GM23338 (cell line): ENCODE data around the gene LOXHD1. TPM values are rescaled to one million over a fixed set of nuclear protein-coding genes. Genes with fewer than 3 reads are reported as not detected.

Experiments
- ATAC-seq: fragments of 200-7000 bp; cut with Tn5 transposase; 3 replicates; pipeline ENCODE4 v1.9.1; 2020
- DNase-seq: peaks from one replicate; pipeline ENCODE4 v3.0.0-alpha.2; 2015; ENCODE audit warnings: low spot score
- H2AFZ ChIP-seq: fragments of 200-600 bp; sonication (generic); 2 replicates; pipeline ENCODE4 v1.8.0; 2016; ENCODE audit warnings: antibody characterized with exemption, mild to moderate bottlenecking, moderate library complexity
- H3F3A ChIP-seq: fragments of 200-600 bp; sonication (generic); replicated peaks from 2 replicates; pipeline ENCODE4 v1.8.0; 2017; ENCODE audit warnings: antibody characterized with exemption, mixed run types, low read depth
- H3K27ac ChIP-seq: fragments of 200-600 bp; sonication (generic); 2 replicates; pipeline ENCODE4 v1.6.1; 2016; ENCODE audit warnings: low read depth
- H3K27me3 ChIP-seq: fragments of 200-600 bp; sonication (generic); 2 replicates; pipeline ENCODE4 v1.8.0; 2016; ENCODE audit warnings: mild to moderate bottlenecking, mixed run types, moderate library complexity; ENCODE audit not compliant: insufficient read depth
- H3K36me3 ChIP-seq: fragments of 200-600 bp; sonication (generic); 2 replicates; pipeline ENCODE4 v1.8.0; 2016; ENCODE audit warnings: mild to moderate bottlenecking; ENCODE audit not compliant: insufficient read depth
- H3K4me1 ChIP-seq: fragments of 200-600 bp; sonication (generic); 2 replicates; pipeline ENCODE4 v1.8.0; 2016; ENCODE audit warnings: mild to moderate bottlenecking, moderate library complexity; ENCODE audit not compliant: insufficient read depth
- H3K4me2 ChIP-seq: fragments of 200-600 bp; sonication (generic); 2 replicates; pipeline ENCODE4 v1.7.1; 2017; ENCODE audit warnings: mixed run types
- H3K4me3 ChIP-seq: fragments of 200-600 bp; sonication (generic); 2 replicates; pipeline ENCODE4 v1.6.1; 2016; ENCODE audit warnings: mixed run types
- H3K79me2 ChIP-seq: fragments of 200-600 bp; sonication (generic); replicated peaks from 2 replicates; pipeline ENCODE4 v1.8.0; 2017; ENCODE audit warnings: mild to moderate bottlenecking; ENCODE audit not compliant: insufficient read depth
- H3K9me2 ChIP-seq: fragments of 200-600 bp; sonication (generic); 2 replicates; pipeline ENCODE4 v1.8.0; 2017; ENCODE audit not compliant: insufficient read depth
- H4K20me1 ChIP-seq: fragments of 200-600 bp; sonication (generic); replicated peaks from 2 replicates; pipeline ENCODE4 v1.8.0; 2017; ENCODE audit warnings: mild to moderate bottlenecking; ENCODE audit not compliant: insufficient read depth
- H3K27ac Mint-ChIP-seq: 2 replicates; pipeline ENCODE4 v1.8.0; 2020; ENCODE audit warnings: inconsistent platforms, mild to moderate bottlenecking, moderate library complexity, mixed read lengths
- H3K27me3 Mint-ChIP-seq: 3 replicates; pipeline ENCODE4 v1.8.0; 2022; ENCODE audit warnings: low read depth, mild to moderate bottlenecking, moderate library complexity, mixed read lengths, inconsistent platforms; ENCODE audit not compliant: insufficient read depth, poor library complexity
- H3K36me3 Mint-ChIP-seq: 3 replicates; pipeline ENCODE4 v1.8.0; 2021; ENCODE audit warnings: low read depth, mild to moderate bottlenecking, inconsistent platforms, moderate library complexity, mixed read lengths
- H3K4me1 Mint-ChIP-seq: 3 replicates; pipeline ENCODE4 v1.8.0; 2020; ENCODE audit warnings: mild to moderate bottlenecking, inconsistent platforms, mixed read lengths
- H3K4me3 Mint-ChIP-seq: 3 replicates; pipeline ENCODE4 v1.8.0; 2021; ENCODE audit warnings: moderate library complexity, mild to moderate bottlenecking, inconsistent platforms, mixed read lengths
- H3K9me3 Mint-ChIP-seq: 3 replicates; pipeline ENCODE4 v1.8.0; 2020; ENCODE audit warnings: moderate library complexity, mild to moderate bottlenecking, inconsistent platforms, mixed read lengths
- CTCF ChIP-seq, 2 experiments: fragments of 200-600 bp in 1 of 2; sonication (generic) in 1 of 2; conservative IDR thresholded peaks; 2 replicates each; pipeline versions ENCODE4 v1.5.1 to v1.6.1; 2016 to 2017; ENCODE audit warnings: antibody characterized with exemption in 2 of 2, low read depth in 2 of 2, mild to moderate bottlenecking in 2 of 2, moderate library complexity in 1 of 2
- ETS1 ChIP-seq: IDR thresholded peaks from 2 replicates; pipeline ENCODE4 v1.6.1; 2016; ENCODE audit warnings: antibody characterized with exemption
- EZH2 ChIP-seq: fragments of 200-600 bp; sonication (generic); IDR thresholded peaks from one replicate; pipeline ENCODE4 v1.8.0; 2017; ENCODE audit warnings: antibody characterized with exemption, mild to moderate bottlenecking, low read depth; ENCODE audit not compliant: unreplicated experiment
- EZH2phosphoT487 ChIP-seq: fragments of 200-600 bp; sonication (generic); IDR thresholded peaks from one replicate; pipeline ENCODE4 v1.8.1; 2018; ENCODE audit warnings: antibody characterized with exemption; ENCODE audit not compliant: unreplicated experiment
- NANOG ChIP-seq: IDR thresholded peaks from 2 replicates; pipeline ENCODE4 v1.6.1; 2016; ENCODE audit warnings: antibody characterized with exemption, borderline replicate concordance
- POLR2AphosphoS5 ChIP-seq: IDR thresholded peaks from 2 replicates; pipeline ENCODE4 v1.6.1; 2016; ENCODE audit warnings: antibody characterized with exemption, low read depth
- polyA plus RNA-seq: library from polyadenylated mRNA; unstranded; fragments of >200 nt; fragmentation: Nextera tagmentation; extraction: Ambion mirVana; gene quantifications from 2 replicates; pipeline ENCODE4 v1.2.1, GENCODE V29; 2016
- total RNA-seq: library from RNA; depleted of rRNA; stranded (reverse); fragments of >200 nt; shearing (Covaris generic); gene quantifications from 2 replicates; pipeline ENCODE4 v1.2.3, GENCODE V29; 2014

Gene LOXHD1
- total and polyA plus RNA-seq, 2 experiments from 2014 or later = 0.17 TPM; not detected in 1

- Mint-ChIP-seq H3K27me3 (no peaks in the 10 kb centered on the region), H3K9me3 (peaks cover 16% of the 10 kb centered on the region), H3K4me3 (no peak overlapping the region), H3K27ac (no peak overlapping the region), H3K36me3 (peaks cover 21% of the 10 kb centered on the region), H3K4me1 (peaks cover 29% of the 10 kb centered on the region)
- no peak for DNase-seq
- no peak overlapping the region for H2AFZ ChIP-seq
- no peak overlapping the region for H3K4me3 ChIP-seq
- TF ChIP-seq ETS1 (no peak), CTCF (conservative IDR thresholded peaks at IDR 0.05; ENCODE audit: low read depth in 2 of 2) (peak in 1 of 2 experiments; percentile 27; a peak in 2 of 4 replicates), EZH2phosphoT487 (no peak), EZH2 (no peak), POLR2AphosphoS5 (no peak)
- H3K9me2 ChIP-seq = peaks cover 3% of the 10 kb centered on the region; the same call in 1 of the 2 replicates
- no peaks in the 10 kb centered on the region for H3K79me2 ChIP-seq
- H4K20me1 ChIP-seq = no peaks in the 10 kb centered on the region
- H3F3A ChIP-seq = no peaks in the 10 kb centered on the region
- peak; percentile 40 for ATAC-seq
- H3K4me1 ChIP-seq = peaks cover 12% of the 10 kb centered on the region
- no peaks in the 10 kb centered on the region for H3K27me3 ChIP-seq
- no peak overlapping the region for H3K27ac ChIP-seq
- H3K36me3 ChIP-seq = no peaks in the 10 kb centered on the region
- no peak overlapping the region for H3K4me2 ChIP-seq
These were observed 209.7 kb downstream of the LOXHD1 start for GRCh38 chr18:46447323-46447722.

- no peaks in the 10 kb centered on the region for H3K36me3 ChIP-seq
- H3K27ac Mint-ChIP-seq = no peak overlapping the region
- no peak overlapping the region for H3K27ac ChIP-seq
- H3K27me3 Mint-ChIP-seq = peaks cover 3% of the 10 kb centered on the region
- peaks cover 14% of the 10 kb centered on the region for H3K36me3 Mint-ChIP-seq
- no peak overlapping the region for H2AFZ ChIP-seq
- H3K4me3 Mint-ChIP-seq = no peak overlapping the region
- peaks cover 11% of the 10 kb centered on the region for H3K9me3 Mint-ChIP-seq
- peaks cover 3% of the 10 kb centered on the region; the same call in 1 of the 2 replicates for H3K9me2 ChIP-seq
- no peak overlapping the region for H3K4me2 ChIP-seq
- TF ChIP-seq NANOG (no peak), CTCF (conservative IDR thresholded peaks at IDR 0.05; ENCODE audit: low read depth in 2 of 2) (peak in 1 of 2 experiments; percentile 26; a peak in 2 of 4 replicates)
- peaks cover 29% of the 10 kb centered on the region for H3K4me1 Mint-ChIP-seq
- H3K4me1 ChIP-seq = peaks cover 12% of the 10 kb centered on the region
- H3K79me2 ChIP-seq = no peaks in the 10 kb centered on the region
- DNase-seq = no peak
- H3K27me3 ChIP-seq = no peaks in the 10 kb centered on the region
- H3F3A ChIP-seq = no peaks in the 10 kb centered on the region
- no peak for ATAC-seq
- no peaks in the 10 kb centered on the region for H4K20me1 ChIP-seq
- no peak overlapping the region for H3K4me3 ChIP-seq
These were observed 211.3 kb downstream of the LOXHD1 start for GRCh38 chr18:46445522-46446313.
